Thoracic aorta (tissue), 2 donors: ENCODE measurements around the gene PIGC. TPM values are rescaled to one million over a fixed set of nuclear protein-coding genes. Genes with fewer than 3 reads are reported as not detected.

ENCODE experiments used
- ATAC-seq: fragments of 150-250 bp; one replicate; pipeline ENCODE4 v1.8.0; 2017; ENCODE audit warnings: low read depth; ENCODE audit not compliant: insufficient number of reproducible peaks, low FRiP score
- DNase-seq: peaks from one replicate; pipeline ENCODE4 v3.0.0-alpha.2; 2020; ENCODE audit warnings: low spot score
- H3K27ac ChIP-seq, 2 donors: fragments of 200-600 bp; sonication (generic); 1 replicate in 1 of 2; 2 replicates in 1 of 2; pipeline ENCODE4 v1.5.1; 2016; ENCODE audit warnings: mild to moderate bottlenecking in 2 of 2, moderate library complexity in 2 of 2
- H3K27me3 ChIP-seq: fragments of 200-600 bp; sonication (generic); replicated peaks from 2 replicates; pipeline ENCODE4 v1.6.0; 2016; ENCODE audit warnings: mild to moderate bottlenecking; ENCODE audit not compliant: insufficient read depth
- H3K36me3 ChIP-seq: fragments of 200-600 bp; sonication (generic); one replicate; pipeline ENCODE4 v1.5.1; 2016
- H3K4me1 ChIP-seq, 2 donors: fragments of 200-600 bp; sonication (generic); 1 replicate in 1 of 2; 2 replicates in 1 of 2; pipeline versions ENCODE4 v1.5.1 to v1.6.0; 2016; ENCODE audit warnings: low read depth in 2 of 2, mild to moderate bottlenecking in 1 of 2; ENCODE audit not compliant: control insufficient read depth in 1 of 2
- H3K4me3 ChIP-seq: fragments of 200-600 bp; sonication (generic); 2 replicates; pipeline ENCODE4 v1.5.1; 2016; ENCODE audit warnings: mild to moderate bottlenecking
- H3K9me3 ChIP-seq: fragments of 200-600 bp; sonication (generic); 2 replicates; pipeline ENCODE4 v1.5.1; 2016
- total RNA-seq, 2 donors: library from RNA; depleted of rRNA; stranded (reverse); fragments of >200 nt; gene quantifications; one replicate each; pipeline versions ENCODE4 v1.1.0 to v1.2.3, GENCODE V29; 2016
- TF ChIP-seq, protein P1 (sequence below): fragments of 200-600 bp; sonication (generic); IDR thresholded peaks from one replicate; pipeline ENCODE4 v1.5.1; 2019; ENCODE audit warnings: antibody characterized with exemption

PIGC gene
- total RNA-seq, 2 donors from 2014 or later, result 14.3 to 20.2 TPM

GRCh38 chr1:172401892-172402291 is 42.0 kb downstream of the PIGC start:
- Histone ChIP-seq H3K4me3 (no peak overlapping the region), H3K4me1 (peaks cover 27 to 70% of the 10 kb centered on the region in 2 donors), H3K27ac (peak overlapping the region in 1 of 2 donors; percentile 91), H3K9me3 (no peaks in the 10 kb centered on the region), H3K27me3 (no peaks in the 10 kb centered on the region), H3K36me3 (no peaks in the 10 kb centered on the region)
- ATAC-seq (no peak), DNase-seq (no peak)
- TF ChIP-seq, protein P1, sequence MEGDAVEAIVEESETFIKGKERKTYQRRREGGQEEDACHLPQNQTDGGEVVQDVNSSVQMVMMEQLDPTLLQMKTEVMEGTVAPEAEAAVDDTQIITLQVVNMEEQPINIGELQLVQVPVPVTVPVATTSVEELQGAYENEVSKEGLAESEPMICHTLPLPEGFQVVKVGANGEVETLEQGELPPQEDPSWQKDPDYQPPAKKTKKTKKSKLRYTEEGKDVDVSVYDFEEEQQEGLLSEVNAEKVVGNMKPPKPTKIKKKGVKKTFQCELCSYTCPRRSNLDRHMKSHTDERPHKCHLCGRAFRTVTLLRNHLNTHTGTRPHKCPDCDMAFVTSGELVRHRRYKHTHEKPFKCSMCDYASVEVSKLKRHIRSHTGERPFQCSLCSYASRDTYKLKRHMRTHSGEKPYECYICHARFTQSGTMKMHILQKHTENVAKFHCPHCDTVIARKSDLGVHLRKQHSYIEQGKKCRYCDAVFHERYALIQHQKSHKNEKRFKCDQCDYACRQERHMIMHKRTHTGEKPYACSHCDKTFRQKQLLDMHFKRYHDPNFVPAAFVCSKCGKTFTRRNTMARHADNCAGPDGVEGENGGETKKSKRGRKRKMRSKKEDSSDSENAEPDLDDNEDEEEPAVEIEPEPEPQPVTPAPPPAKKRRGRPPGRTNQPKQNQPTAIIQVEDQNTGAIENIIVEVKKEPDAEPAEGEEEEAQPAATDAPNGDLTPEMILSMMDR, result no peak

DNA sequence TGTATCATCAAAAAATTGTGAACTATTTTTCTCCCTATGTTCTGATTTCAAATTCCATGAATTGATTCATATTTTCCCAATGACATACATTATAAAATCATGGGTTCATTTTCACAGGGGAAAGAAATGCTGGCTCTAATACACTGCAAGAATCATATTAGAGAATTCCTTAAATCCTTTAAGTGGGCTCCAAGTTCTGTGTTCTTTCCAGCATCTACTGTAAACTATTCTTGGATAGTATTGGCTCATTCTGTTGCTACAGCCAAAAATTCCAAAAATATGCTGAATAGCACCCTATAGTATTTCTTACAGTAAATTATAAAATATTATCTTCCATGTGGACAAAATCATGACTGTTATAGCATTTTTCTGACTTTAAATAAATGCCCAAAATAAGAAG is 42.4 kb downstream of the PIGC start:
- H3K4me1 ChIP-seq, result peaks cover 31 to 74% of the 10 kb centered on the region in 2 donors
- ATAC-seq, result no peak
- H3K36me3 ChIP-seq, result no peaks in the 10 kb centered on the region
- TF ChIP-seq, protein P1, result no peak
- peak overlapping the region in 1 of 2 donors; percentile 91 for H3K27ac ChIP-seq
- no peak overlapping the region for H3K4me3 ChIP-seq
- no peaks in the 10 kb centered on the region for H3K27me3 ChIP-seq
- DNase-seq, result no peak
- H3K9me3 ChIP-seq, result no peaks in the 10 kb centered on the region

DNA sequence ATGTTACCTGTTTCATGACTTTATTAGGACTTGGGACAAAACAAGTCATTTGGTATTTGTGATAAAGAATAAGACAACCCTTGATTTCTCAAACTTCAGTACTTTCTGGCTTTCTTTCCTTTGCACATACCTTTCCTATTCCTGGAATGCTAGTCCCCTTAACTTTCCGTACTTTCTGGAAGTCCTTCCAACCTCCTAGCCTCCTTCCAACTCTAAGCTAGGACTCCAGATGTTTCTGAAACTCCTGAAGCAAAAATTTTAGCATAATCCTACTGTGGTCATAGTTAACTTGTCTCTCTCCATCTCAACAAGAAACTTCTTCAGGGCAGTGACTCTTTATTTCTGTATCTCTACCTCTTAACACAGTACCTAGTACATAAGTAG is 43.2 kb downstream of the PIGC start:
- Histone ChIP-seq H3K27ac (peak overlapping the region; percentile 91), H3K27me3 (no peaks in the 10 kb centered on the region), H3K9me3 (no peaks in the 10 kb centered on the region), H3K4me3 (no peak overlapping the region), H3K4me1 (peaks cover 31 to 76% of the 10 kb centered on the region in 2 donors), H3K36me3 (no peaks in the 10 kb centered on the region)
- TF ChIP-seq, protein P1, result no peak
- ATAC-seq (no peak), DNase-seq (no peak)

DNA sequence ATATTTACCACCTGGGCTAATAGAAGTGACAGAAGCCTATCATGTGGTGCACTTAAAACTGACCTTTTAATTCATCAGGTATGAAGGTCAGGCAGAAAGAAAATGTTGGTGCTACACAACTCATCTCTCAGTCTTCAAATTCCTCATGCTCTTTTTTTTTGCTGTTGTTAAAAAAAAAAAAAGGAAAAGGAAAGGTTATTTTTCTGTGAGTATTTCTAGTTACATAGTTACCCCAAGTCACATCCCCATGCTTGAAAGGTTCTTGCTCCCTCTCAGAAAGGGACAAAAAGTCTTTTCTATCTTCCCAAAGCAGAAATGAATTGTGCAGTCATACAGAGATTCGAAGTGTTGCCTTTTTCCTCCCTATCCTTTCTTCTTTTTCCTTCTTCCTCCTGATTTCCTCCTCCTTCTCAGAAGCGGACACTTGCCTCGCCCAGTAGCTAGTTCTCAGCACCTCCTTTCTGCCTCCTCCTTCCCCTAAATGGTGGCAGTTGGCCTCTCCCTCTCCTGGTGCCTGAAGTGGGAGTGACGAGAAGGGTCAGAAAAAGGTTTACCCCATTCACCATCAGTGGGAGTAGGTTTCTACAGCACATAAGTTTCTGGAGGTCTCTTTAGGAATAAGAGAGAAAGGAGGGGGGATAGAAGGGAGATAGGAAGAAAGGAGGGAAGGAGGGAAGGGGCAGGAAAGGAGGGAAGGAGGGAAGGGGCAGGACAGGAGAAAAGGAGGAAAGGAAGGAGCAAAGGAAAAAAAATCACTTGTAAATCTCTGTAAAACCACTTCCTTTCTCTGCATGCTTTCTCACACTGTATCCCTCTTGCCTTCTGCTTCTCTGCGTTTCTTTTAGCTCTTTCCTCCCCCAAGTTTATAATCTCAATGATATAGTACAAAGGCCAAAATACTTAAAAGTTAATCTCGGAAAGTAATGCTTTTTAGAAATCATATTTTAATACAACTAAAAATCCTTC is 43.8 kb downstream of the PIGC start:
- no peak for ATAC-seq

More for the DNA sequence above, 43.8 kb downstream of the PIGC start:
- peak overlapping the region; percentile 55 for H3K4me3 ChIP-seq
- H3K36me3 ChIP-seq, result no peaks in the 10 kb centered on the region
- H3K27ac ChIP-seq, result peak overlapping the region; percentile 91
- H3K4me1 ChIP-seq, result peaks cover 31 to 76% of the 10 kb centered on the region in 2 donors
- no peaks in the 10 kb centered on the region for H3K9me3 ChIP-seq
- no peak for DNase-seq
- H3K27me3 ChIP-seq, result no peaks in the 10 kb centered on the region
- TF ChIP-seq, protein P1, result no peak
